GM21447 (cell line): Measurements from ENCODE around the gene SIRT6.
"Not testable (repeated sequence)": the region's sequence is repeated elsewhere in the genome, so short reads cannot be mapped to it uniquely, and the experiment has no call there.

Experiments used
- ATAC-seq: cut with Tn5 transposase; IDR thresholded peaks from one replicate; pipeline ENCODE4 v1.9.1; 2021; ENCODE audit not compliant: unreplicated experiment

Gene SIRT6

DNA sequence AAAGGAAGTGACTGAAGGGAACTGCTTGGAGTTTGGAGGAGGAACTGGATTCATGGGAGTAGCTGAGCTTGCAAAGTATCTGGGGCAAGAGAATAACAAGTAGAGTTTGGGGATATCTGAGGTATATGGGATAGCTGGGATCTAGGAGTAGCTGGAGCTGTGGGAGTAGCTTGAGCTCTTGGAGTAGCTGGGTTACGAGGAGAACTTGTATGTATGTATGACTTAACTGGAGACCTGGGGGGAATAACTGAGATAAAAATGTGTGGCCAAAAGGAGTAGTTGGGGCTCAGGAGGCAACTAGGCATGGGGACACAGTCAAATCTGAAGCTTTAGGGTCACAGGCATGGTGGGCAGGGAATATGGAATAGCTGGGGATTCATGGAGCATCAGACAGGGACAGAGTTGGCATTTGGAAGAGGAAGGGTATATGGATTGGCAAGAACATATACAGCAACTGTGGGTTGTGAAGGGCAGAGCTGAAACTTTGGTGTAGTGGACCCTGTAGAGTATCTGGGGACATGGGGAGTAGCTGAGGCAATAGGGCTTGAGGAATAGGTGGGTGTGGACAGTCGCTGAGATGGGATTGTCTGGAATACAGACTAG lies 18.7 kb upstream of the SIRT6 start:
- ATAC-seq: no peak

DNA sequence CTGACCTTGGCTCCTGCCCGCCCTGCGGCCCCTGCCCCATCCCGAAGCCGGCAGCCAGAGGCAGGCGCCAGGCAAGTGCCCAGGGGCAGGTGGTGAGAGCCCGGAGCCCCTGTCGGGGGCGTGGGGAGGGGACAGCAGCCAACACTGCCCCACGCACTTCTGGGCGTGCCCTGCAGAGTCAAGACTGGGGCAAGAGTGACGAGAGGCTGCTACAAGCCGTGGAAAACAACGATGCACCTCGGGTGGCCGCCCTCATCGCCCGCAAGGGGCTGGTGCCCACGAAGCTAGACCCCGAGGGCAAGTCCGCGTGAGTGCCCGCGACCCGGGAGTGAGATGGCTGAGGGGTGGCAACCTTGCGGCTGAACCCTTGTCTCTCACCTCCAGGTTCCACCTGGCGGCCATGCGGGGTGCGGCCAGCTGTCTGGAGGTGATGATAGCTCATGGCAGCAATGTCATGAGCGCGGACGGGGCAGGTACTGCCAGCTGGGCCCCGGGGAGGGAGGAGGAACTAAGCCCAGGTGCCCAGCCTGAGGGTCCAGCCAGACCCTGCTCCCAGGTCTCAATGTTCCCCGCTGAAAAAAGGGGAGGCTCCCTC lies 17.4 kb upstream of the SIRT6 start:
- ATAC-seq: no peak

DNA sequence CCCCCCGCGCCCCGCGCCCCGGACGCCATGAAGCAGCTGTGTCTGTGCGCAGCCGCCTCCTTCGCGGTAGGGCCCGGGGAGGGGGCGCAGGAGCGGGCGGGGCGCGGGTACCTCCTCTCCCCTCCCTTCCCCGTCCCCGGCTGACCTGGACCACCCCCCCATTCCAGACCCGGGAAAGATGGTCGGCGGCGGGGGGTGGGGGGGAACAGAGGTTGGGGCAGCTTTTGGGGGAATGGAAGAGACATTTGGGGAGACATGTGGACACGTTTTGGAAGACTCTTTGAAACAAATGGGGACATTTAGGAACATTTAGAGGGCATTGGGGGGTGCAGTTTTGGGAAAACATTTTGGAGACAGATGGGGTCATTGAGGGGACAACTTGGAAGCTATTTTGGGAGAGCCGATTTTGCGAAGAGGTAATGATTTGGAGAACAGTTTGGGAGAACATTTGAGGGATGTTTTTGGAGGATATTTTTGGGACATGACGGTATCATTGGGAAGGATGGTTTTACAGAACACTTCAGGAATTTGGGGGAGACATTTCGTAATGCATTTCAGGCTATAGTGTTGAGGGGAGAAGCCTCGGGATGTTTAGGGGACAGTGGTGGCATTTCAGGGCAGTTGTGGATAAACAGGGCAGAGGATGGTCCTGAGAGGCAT lies 16.2 kb upstream of the SIRT6 start:
- no peak for ATAC-seq

DNA sequence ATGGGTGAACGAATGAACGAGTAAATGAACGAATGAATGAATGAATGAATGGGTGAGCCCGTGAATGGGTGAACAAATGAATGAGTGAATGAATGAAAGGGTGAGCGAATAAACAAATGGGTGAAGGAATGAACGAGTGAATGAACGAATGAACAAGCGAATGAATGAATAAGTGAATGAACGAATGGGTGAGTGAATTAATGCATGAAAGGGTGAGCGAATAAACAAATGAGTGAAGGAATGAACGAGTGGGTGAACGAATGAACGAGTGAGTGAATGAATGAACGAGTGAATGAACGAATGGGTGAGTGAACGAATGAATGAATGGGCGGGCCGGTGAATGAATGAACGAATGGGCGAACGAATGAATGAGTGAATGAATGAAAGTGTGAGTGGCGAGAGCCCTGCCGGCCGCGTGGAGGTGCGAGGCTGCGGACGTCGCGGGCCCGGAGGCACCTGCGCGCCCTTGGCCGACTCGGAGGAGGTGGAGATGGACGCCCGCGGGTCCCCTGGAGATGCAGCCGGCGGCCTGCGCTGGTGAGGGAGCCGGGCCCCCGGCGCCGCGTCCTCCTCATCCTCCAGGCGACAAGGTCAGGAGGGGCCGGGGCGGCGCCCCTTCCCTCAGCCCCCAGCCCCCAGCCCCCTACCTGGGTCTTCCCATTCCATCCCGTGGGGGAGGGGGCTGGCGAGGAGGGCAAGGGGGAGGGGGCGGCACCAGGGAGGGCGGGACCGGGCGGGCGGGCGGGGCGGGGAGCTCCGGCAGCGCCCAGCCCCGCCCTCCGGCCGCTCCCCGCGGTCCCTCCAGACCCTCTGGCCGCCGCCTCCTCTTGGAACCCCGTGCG lies 15.5 kb upstream of the SIRT6 start:
- no peak for ATAC-seq

DNA sequence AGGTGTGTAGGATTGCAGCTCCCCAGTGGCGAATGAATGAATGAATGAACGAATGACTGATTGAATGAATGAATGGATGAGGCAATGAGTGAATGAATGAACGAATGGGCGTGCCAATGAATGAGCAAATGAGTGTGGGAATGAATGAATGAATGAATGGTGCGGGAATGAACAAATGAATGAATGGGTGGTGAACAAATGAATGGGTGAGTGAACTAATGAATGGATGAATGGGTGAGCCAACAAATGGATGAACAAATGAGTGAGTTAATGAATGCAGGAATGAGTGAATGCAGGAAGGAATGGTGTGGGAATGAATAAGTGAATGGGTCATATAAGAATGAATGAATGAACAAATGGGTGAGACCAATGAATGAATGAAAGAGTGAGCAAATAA lies 14.9 kb upstream of the SIRT6 start:
- ATAC-seq: no peak

DNA sequence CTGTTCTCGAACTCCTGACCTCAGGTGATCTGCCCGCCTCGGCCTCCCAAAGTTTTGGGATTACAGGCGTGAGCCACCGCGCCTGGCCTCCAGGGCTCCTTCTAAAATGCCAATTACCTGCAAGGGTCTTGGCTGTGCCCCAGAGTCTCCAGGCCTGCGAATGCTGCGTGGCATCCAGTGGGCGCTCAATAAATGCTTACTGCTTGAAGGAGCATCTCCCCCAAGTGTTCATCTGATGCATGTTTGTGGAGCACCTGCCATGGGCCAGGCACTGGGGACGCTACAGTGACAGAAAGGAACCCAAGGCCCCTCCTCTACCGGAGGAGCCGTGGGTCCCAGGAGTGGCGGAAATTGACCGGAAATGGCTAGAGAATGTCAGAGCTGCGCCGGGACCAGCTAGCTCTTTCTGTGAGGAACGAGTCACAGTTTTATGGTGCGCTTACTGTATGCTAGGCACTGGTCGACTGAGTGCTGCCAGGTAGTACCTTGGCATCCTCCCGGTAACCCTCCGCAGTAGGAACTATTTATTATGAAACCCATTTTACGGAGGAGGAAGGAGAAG lies 14.3 kb upstream of the SIRT6 start:
- no peak for ATAC-seq

DNA sequence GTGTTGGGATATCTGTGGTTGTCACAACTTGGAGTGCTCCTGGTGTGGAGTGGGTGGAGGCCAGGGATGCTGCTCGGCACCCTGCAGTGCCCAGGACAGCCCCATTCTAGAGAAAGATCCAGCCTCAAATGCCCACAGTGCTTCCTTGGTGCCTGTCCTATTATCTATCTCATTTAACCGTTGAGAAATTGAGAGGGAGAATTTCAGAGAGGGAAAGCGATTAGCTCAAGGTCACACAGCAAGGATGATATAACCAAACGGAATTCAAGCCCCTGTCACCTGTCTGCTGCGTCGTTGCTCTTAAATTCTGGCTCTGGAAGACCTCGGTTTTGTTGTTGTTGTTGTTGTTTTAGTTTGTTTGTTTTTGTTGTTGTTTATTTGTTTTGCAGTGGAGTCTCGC lies 13.6 kb upstream of the SIRT6 start:
- no peak for ATAC-seq

DNA sequence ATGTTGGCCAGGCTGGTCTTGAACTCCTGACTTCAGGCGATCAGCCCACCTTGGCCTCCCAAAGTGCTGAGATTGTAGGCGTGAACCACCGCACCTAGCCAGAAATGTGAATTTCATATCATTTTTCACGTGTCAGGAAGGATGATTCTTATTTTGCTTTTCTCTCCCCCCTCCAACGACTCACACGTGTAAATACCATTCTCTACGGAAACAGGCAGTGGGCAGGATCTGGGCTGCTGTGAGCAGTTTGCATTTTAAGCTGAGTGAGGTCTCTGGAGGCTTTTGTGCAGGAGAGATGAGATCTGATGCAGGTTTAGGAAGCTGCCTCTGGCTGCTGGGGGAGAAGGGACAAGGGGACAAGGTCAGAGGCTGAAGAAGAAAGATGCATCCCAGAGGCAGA lies 12.0 kb upstream of the SIRT6 start:
- no peak for ATAC-seq

DNA sequence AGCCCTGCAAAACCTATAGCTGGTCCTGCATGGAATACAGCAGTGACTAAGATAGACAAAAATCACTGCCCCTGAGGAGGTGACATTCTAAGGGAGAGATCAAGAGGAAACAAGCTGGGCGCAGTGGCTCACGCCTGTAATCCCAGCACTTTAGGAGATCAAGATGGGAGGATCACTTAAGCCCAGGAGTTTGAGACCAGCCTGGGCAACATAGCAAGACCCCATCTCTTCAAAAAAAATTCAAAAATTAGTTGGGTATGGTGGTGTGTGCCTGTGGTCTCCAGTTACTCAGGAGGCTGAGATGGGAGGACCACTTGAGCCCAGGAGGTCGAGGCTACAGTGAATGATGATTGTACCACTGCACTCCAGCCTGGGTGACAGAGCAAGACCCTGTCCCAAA lies 10.2 kb upstream of the SIRT6 start:
- ATAC-seq: not testable (repeated sequence)

DNA sequence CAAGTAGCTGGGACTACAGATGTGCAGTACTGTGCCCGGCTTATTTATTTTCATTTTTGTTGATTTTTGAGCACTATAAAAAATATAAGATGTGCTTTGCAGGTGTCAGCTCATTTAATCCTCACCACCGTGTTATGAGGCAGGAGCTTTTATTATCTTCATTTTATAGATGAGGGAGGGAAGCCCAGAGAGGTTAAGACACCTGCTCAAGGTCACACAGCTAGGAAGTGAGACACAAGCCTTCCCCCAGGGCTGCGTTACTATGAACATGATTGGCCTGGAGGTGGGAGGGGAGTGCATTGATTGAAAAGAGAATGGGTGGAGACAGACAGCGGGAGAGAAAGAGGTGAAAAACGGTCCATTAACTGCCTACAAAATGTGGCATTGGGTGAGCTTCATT lies 7.3 kb upstream of the SIRT6 start:
- ATAC-seq: no peak

DNA sequence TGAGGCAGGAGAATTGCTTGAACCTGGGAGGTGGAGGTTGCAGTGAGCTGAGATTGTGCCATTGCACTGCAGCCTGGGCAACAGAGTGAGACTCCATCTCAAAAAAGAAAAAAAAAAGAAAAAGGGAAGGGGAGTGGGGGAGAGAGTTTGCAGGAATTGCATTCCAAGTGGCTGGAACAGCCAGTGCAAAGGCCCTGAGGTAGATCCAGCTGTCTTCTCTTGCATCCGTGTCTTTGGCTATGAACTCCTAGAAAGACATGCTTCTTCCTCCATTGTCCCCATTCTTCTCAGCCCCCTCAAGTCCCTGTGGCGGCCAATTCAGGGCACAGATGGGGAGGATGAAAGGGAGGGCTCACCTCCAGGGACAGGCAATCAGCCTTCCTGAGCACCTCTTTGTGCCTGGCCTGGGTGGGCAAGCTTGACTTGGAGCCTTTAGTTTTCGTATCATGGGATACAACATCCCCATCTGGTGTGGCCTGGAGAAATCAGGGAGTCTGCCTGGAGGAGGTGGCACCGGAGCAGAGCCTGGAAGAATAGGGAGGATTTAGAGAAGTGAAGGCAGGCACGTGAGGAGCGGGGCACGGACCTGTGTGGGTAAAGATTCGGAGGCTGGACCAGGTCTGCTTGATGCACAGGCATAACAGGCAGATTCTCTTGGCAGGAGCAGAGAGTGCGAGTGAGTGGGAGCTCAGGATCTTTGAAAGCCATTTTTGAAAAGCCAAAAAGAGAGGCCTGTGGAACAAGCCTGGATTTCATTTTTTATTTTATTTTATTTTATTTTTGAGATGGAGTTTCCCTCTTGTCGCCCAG lies 5.2 kb upstream of the SIRT6 start:
- ATAC-seq: no peak

DNA sequence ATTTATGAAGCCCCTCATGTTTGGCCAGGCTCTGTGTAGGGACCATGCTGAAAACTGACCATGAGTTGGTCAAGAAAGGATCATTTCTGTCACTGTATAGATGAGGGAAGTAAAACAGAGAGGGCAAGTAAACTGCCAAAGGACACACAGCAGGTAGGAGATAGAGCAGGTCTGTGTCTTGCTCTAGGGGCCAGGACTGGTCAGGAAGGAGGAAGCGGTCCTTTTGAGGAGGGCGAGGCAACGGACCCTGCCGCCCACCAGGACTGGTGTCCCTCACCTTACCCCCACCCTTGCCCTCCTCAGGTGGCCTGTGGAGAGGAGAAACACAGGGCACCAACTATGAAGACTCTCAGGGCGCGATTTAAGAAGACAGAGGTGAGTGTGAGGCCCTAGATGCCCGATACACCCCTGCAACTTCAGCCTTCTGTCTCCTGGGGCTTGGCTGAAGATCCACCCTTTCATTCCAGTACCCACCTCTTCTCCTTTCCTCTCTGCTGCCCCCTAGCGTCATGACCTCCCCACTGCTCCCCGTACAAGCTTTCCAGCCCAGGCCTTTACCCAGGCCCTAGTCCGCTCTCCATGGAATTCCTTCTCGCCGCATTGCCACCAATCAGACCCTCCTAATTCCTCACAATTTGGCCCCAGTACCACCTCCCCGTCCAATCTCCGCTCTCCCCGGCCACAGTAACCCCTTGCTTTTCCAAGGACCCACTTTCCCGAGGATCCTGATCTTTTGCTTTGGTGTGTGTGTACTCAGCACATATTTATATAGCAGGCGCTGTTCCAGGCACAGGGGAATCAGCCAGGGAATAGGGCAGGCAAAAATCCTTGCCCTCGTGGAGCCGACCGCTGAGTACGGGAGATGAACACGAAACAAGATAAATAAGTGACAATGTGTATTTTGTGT lies 4.0 kb upstream of the SIRT6 start:
- no peak for ATAC-seq

DNA sequence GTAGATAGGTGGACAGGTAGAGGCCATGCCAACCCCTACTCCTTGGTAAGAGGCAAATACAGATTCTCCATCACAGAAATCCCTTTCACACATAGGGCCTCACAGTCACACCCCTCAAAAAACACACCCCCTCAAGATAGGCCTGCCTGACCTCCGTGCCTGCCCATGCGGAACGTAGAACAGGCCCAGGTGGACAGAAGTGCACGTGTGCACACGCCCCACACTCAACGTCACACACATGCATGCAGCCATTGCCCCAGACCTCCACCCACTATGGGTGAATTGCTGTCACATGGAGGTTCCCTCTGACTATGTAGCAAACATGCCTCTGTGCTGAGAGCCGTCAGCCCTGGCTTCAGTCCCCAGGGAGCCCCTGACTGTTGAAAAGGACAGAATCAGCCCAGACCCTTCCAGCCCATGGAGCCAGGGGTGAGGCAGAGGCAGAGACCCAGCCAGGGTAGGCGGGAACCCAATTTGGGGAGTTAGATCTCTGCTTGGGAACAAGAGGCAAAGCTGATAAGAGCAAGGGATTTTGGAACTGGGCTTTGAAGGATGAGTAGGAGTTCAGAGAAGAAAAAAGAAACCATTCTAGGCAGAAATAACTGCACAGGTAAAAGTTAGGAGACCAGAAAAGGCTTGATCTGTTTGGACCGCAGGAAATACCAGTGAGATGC lies 3.2 kb upstream of the SIRT6 start:
- ATAC-seq: no peak

DNA sequence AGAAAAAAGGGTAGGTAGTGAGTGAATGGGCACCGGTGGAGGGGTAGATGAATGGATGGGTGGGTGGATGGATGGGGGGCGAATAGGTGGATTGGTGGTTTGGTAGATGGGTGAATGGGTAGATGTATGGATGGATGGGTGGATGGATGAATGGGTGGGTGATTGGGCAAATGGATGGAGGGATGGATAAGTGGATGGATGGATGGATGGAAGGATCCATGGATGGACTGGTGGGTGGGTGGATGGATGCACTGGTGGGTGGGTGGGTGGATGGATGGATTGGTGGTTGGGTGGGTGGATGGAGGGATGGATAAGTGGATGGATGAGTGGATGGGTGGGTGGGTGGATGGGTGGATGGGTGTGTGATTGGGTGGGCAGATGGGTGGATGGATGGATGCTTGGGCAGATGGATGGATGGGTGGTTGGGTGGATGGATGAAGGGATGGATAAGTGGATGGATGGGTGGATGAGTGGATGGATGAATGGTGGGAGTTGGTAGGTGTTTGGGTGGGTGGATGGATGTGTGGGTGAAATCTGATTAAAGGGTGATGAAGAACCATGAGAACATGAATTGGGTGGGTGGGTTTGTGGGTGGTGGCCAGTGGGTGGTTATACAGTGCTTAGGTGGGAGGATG lies 2.5 kb upstream of the SIRT6 start:
- ATAC-seq: no peak

DNA sequence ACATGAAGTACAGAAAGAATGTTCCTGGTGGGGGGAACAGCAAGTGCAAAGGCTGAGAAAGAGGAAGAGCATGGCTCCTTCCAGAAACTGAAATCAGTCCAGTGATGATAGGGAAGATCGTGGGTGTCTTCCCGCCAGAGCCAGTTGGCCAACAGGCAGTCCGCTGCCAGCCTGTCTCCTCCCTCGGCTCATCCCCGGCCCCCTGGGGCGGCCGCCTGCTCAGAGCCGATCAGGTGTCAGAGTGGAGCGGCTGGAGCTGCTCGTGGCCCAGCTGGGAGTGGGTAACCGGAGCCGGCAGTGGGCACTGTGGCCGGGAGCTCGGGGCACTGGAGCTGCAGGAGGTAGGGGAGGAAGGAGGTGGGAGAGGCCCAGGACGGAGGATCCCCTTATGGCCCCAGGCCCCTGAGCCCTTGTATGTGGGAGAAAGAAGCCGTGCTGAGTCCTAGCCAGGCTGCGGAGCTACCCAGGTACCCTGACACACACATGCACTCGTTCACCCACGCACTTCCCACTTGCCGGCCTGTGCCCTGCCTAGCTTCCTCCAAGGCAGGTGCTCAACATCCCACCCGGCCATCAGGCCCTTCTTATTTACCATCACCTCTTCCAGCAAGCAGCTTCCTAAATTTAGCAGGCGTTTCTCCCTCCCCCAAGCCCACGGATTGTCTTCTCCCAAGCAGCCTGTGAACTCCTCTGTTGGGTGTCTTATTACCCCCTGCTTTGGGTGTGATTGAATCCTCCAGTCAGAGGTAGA lies 1.8 kb upstream of the SIRT6 start:
- no peak for ATAC-seq

DNA sequence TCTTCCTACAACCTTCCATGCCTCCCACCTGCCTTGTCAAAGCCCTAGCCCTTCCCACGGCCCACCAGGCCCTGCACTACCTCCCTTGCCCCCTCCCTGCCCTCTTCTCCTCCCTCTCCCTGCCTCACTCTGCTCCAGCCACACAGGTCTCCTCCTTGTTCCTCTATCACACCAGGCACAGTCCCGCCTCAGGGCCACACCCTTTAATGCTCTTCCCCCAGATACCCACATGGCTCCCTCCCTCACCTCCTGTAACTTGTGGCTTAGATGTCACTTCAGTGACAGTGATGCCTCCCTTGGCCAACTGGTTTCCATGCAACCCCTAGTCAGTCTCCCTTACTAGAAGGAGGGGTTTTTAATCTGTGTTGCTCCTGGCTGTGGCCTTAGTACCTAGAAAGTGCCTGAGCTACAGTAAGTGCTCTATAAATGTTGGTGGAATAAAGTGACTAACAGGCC lies 1.3 kb downstream of the SIRT6 start:
- ATAC-seq: no peak

DNA sequence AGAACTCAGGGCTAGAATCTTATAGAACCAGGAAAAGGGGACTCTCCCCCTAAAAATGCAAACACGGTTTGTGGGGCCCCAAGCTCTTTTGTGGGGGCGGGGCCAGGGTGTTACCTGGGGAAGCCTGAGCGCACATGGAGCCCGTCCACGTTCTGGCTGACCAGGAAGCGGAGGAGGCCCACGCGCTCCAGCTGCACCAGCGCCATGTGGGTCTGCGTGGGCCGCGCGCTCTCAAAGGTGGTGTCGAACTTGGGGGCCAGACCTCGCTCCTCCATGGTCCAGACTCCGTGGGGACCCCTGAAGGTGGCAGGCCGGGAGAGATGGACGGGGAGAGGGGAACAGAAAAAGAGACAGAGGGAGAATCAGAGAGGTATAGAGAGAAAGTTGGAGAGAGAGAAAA lies 3.4 kb downstream of the SIRT6 start:
- no peak for ATAC-seq

DNA sequence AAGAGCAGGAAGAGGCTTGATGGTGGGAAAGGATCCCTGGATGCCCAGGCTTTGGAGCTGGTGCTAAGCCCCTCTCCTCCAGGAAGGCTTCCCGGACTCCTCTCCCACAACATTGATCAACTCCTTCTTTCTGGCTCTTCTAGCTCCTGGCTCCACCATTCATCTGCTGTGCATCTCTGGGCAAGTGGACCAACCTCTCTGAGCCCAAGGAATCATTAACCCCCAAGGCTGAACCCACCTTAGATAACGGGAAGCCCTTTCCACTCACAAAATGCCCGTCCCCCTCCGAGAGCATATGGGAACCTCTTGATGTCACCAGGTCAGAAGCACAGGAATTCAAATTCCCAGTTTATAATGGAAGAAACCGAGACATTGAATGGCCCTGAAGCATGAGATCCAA lies 5.2 kb downstream of the SIRT6 start:
- ATAC-seq: no peak
